Fibroblast of villous mesenchyme (primary cell): Measurements from ENCODE around the gene ABHD15. TPM values are rescaled to one million over a fixed set of nuclear protein-coding genes. Genes with fewer than 3 reads are reported as not detected.
A peak's percentile ranks its signal among the peaks of the same experiment; 100 is the strongest.

Experiments
- DNase-seq: peaks from one replicate; pipeline ENCODE4 v3.0.0-alpha.2; 2010; ENCODE audit warnings: low read depth
- H3K4me3 ChIP-seq: 2 replicates; pipeline ENCODE4 v1.5.1; 2011; ENCODE audit warnings: low read depth, mild to moderate bottlenecking, low read length
- total RNA-seq: library from RNA; depleted of rRNA; stranded (reverse); fragments of >200 nt; gene quantifications from 2 replicates; pipeline ENCODE4 v1.2.3, GENCODE V29; 2012
- TF ChIP-seq, protein P1 (sequence below): IDR thresholded peaks from 2 replicates; pipeline ENCODE4 v1.5.1; 2012; ENCODE audit warnings: low read depth, mild to moderate bottlenecking, low read length; ENCODE audit not compliant: insufficient read depth

The ABHD15 gene
- total RNA-seq, 1 donor, result 8.2 TPM

DNA sequence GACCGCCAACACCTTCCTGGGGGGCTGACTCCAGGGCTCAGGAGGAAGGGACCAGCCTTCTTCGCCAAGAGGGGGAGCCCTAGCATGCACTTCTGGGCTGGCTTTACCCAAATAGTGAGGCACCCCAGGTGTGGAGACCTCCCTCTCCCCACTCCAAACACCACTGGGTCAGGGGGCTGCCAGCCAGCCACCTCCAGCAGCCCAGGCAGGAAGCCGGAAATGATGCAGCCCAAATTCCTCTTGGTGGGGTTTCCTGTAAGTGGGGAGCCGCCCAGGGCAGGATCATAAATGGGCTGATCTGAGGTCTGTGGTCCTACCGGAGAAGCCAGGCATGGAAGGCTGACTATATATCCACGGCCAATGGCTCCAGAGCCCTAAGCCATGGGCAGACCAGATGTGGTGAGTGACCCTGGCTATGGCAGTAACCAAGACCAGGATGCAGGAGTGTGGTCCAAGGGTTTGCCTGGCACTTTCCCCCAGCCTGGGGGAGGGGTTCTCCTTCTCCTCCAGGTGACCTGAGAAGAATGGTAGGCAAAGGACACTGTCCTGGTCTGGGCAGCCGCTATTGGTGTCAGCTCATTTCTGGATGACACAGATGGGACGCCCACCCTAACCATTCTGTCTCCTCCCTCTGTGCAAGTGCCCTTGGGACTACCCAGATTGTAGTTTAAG lies 18.4 kb upstream of the ABHD15 start:
- no peak overlapping the region for H3K4me3 ChIP-seq
- no peak for DNase-seq
- TF ChIP-seq, protein P1, sequence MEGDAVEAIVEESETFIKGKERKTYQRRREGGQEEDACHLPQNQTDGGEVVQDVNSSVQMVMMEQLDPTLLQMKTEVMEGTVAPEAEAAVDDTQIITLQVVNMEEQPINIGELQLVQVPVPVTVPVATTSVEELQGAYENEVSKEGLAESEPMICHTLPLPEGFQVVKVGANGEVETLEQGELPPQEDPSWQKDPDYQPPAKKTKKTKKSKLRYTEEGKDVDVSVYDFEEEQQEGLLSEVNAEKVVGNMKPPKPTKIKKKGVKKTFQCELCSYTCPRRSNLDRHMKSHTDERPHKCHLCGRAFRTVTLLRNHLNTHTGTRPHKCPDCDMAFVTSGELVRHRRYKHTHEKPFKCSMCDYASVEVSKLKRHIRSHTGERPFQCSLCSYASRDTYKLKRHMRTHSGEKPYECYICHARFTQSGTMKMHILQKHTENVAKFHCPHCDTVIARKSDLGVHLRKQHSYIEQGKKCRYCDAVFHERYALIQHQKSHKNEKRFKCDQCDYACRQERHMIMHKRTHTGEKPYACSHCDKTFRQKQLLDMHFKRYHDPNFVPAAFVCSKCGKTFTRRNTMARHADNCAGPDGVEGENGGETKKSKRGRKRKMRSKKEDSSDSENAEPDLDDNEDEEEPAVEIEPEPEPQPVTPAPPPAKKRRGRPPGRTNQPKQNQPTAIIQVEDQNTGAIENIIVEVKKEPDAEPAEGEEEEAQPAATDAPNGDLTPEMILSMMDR, result peak; percentile 28

DNA sequence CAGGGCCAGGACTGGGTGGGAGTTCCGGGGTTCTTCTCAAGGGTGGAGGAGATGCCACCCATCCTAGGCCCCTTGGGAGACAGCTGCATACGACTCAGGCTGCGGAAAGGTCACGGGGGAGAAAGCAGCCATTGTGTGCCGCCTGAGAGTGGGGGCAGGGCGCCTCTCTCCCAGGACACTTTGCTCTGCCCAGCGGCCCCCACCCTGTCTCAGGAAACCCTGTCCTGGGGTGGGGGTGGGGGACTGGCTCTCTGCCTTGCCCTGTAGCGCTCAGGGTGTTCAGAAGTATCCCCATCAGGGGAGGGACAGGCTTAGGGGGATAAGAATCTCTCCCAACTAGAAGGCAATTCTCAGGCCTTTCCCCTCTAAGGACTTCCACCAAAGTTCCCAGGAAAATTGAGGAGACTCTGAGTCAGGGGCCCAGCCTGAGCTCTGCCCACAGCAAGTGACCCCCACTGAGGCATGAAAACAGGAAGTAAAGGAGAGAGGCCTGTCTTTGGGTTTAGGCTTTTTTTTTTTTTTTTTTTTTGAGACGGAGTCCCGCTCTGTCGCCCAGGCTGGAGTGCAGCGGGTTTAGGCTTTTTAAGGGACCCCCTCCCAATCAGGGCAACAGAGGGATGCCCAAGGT lies 17.7 kb upstream of the ABHD15 start:
- no peak overlapping the region for H3K4me3 ChIP-seq
- TF ChIP-seq, protein P1, result no peak
- no peak for DNase-seq

DNA sequence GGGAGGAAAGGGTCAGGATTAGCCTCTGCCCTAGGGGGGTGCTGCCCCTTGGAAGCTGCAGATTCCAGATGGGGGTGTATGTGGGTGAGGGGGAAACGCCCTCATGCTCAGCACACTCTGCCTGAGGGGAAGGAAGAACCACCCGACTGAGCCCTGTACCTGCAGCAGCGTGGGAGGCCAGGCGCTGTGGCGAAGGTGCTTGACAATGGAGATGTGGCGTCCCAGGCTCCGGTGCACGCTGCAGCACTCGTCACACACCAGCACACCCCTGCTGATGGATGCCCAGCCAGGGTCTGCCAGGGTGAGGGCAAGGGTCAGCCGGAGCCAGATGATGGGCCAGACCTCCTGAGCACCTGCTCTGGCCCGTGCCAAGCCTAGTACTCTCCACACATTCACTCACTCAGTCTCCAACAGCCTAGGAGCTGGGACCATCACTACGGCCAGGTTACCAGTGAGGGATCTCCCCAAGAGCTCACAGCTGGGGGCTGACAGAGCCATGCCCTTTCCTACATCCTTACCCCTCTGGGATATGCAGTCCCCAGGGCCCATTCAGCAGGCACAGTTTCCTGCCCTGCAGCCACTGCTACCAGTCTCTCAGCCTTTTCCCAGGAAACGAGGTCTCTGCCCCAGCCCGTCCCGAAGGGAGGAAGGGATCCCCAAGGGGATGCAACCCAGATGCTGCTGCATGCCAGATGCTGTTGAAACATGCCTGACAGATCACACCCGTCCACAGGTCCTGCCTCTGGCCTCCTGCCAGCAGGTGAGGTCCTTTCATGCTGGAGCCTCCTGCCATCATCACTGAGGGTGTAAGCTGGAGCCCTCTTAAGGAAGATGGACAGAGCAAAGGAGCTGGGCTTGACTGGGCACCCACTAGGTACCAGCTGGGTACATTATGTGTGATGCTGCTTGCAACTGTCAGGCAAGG lies 16.7 kb upstream of the ABHD15 start:
- TF ChIP-seq, protein P1, result no peak
- no peak overlapping the region for H3K4me3 ChIP-seq
- no peak for DNase-seq

DNA sequence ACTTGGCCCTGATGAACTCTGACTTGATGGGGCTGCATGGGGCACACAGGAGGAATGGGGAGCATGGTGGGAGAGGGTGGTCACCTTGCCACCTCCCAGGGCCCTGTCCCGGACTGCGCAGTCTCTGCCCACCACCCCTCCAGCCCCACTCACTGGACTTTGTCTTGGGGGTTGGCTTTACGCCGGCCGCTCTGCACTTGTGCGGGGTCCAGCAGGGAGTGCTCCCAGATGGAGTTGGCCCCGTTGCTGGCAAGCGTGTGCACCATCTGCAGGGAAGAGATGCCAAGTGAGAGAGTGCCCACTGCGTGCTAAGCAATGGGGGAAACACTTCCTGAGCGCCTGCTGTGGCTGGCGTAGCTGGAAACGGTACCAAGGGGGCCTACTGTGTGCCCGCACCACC lies 15.9 kb upstream of the ABHD15 start:
- no peak for DNase-seq
- TF ChIP-seq, protein P1, result no peak

DNA sequence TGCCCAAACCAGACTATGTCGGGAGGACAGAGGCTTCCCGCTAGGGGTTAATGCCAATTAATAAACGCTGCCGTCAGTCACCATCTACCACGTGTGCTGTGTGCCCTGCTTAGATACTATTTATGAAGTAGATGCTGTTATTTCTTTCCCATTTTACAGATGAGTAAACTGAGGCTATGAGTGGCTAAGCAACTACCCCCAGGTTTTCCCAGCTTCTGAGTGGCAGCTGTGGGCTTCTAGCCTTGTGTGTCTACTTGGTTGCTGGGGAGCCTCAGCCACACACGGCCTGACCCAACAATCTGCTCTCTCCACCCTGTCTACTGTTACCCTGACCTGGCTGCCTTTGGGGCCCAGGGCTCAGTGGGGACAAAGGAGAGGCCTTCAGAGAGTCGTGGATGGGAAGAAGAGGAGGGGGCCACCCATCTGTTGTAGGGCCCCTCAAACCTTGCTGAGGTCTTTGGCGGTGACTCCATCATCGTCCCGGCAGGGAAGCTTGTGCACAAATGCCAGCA lies 15.5 kb upstream of the ABHD15 start:
- no peak overlapping the region for H3K4me3 ChIP-seq
- TF ChIP-seq, protein P1, result no peak

More for the DNA sequence above, 15.9 kb upstream of the ABHD15 start:
- H3K4me3 ChIP-seq, result no peak overlapping the region

DNA sequence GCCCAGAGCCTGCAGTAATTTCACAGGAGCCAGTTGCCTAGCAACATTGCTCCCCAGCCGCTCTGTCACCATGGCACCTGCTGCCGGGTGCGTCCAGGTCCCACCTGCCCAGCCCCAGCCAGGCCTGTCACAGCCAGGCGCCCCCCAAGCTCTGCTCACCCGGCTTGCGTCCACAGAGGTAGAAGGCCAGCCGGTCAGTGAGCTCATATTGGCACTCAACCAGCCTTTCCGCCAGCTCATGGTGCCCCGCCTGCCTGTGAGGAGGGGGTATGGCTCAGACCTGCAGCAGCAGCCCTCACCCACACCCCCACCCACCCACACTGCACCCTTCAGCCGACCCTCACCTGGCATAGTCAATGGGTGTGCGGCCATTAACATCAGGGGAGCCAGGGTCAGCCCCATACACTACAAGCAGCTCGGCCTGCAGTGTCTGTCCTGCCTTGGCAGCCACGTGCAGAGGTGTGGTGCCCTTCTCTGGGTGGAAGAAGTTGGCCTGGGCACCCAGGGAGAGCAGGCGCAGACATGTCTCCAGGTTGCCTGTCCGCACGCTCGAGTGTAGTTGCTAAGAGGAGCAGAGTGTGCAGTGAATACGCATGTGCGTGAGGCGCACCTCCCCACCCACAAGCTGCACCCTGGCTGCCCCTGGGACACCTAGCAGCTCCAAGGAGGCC lies 14.9 kb upstream of the ABHD15 start:
- no peak for DNase-seq
- no peak overlapping the region for H3K4me3 ChIP-seq
- TF ChIP-seq, protein P1, result no peak

More for the DNA sequence above, 15.5 kb upstream of the ABHD15 start:
- DNase-seq, result no peak
